Choroid plexus epithelial cell (primary cell): ENCODE results near the gene SYT2.
A peak's percentile ranks its signal among the peaks of the same experiment; 100 is the strongest.
"Not testable (repeated sequence)": the region's sequence is repeated elsewhere in the genome, so short reads cannot be mapped to it uniquely, and the experiment has no call there.

ENCODE experiments used
- DNase-seq: peaks from one replicate; pipeline ENCODE4 v3.0.0-alpha.2; 2010; ENCODE audit warnings: low read depth
- H3K4me3 ChIP-seq: 2 replicates; pipeline ENCODE4 v1.5.1; 2011; ENCODE audit warnings: low read depth, mild to moderate bottlenecking, control low read depth, low read length, moderate library complexity
- CTCF ChIP-seq: conservative IDR thresholded peaks from 2 replicates; pipeline ENCODE4 v1.5.1; 2011; ENCODE audit warnings: low read depth, mild to moderate bottlenecking, control low read depth, inconsistent platforms, low read length, moderate library complexity

SYT2 gene

DNA sequence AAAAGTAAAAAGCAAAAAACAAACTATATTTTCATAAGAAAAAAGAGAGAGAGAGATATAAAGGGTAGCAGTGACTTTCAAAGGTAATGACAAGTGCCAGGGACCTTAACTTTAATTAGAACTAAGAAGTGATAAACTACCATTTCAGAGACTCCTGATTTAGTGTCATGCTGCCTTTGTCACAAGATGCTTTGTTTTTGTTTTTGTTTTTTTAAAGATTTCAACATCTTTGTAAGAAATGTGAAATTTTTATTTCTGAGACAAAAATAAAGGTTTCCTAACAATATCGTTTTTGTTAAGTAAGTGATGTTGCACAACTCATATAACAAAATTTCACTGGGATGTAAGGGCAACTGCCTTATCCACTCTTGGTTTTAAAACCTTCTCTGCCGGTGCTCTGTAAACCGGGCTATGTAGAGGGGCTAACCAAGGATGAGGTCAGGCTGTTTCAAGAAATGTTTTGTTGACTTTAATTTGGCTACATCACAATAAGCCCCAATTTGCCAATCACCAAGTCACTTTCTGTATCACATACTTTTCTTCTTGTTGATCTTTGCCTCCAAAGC, 35.2 kb upstream of the SYT2 start:
- no peak for DNase-seq
- H3K4me3 ChIP-seq, result no peak overlapping the region
- TF ChIP-seq CTCF, result no peak

GRCh38 chr1:202744770-202745169, 34.5 kb upstream of the SYT2 start:
- DNase-seq, H3K4me3 ChIP-seq: not testable (repeated sequence)

DNA sequence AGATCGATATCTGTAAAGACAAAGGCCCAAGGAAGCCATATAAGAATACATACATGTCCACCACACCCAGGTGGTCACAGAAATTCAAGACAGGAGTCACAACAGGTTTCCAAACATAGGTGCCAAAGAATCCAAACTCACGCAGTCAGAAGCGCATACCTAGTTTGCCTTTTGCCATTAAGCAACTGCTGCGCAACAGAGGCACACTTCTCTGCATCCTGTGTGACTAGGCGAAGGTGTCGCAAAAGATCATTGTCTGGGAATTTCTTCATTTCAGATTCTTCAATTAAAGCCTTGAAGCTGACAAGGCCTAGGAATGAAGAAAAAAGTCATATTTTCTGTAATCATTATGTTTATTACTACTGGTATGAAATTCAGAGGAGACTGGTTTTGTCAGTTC, 32.2 kb upstream of the SYT2 start:
- no peak for DNase-seq
- TF ChIP-seq CTCF, result no peak
- no peak overlapping the region for H3K4me3 ChIP-seq

GRCh38 chr1:202733251-202733650, 23.0 kb upstream of the SYT2 start:
- DNase-seq, result no peak
- no peak overlapping the region for H3K4me3 ChIP-seq
- TF ChIP-seq CTCF, result no peak

DNA sequence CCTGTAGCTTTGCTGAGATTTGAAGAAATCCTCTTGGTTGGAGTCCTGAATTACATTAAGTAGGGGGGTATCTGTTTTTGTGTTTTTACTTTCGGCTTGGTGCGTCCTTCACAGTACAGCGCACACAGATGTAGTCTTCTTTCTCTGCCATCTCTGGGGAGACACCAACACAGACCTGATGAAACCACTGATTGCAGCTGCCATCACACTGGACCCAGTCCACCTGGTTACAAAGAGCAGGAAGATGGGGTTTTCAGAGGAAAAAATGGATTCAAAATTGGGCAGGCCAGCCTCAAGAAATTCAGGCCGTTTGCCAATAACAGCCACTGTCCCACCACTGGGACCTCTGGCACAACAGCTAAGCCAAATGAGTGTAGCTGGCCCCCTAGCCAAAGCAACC, 18.7 kb upstream of the SYT2 start:
- DNase-seq, result no peak
- TF ChIP-seq CTCF, result no peak

DNA sequence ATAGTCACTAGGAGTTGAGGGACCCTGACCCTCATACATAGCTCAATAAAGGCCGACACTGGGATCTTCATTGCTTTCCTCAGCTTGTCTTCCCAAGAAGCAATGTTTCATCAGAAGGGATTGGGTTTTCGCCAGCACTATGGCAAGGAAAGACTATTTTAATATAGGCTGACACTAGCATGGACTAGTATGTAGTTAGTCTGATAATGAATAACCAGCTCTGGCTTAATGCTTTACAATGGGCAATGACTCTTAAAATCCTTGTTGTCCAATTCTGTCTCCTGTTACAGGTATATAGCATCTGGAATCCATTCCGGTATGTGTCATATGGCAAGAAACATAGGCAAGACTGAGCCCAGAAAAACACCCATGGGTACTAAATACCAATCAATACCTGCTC, 15.3 kb upstream of the SYT2 start:
- TF ChIP-seq CTCF, result no peak
- no peak overlapping the region for H3K4me3 ChIP-seq
- no peak for DNase-seq

More for the DNA sequence above, 18.7 kb upstream of the SYT2 start:
- no peak overlapping the region for H3K4me3 ChIP-seq

- H3K4me3 ChIP-seq, result no peak overlapping the region
- DNase-seq, result peak; percentile 13
- TF ChIP-seq CTCF, result no peak
These were observed 13.5 kb upstream of the SYT2 start for GRCh38 chr1:202723708-202724107.

- not testable (repeated sequence) for H3K4me3 ChIP-seq, DNase-seq
These were observed 12.8 kb upstream of the SYT2 start for GRCh38 chr1:202723046-202723445.
